Neural progenitor cell (in vitro differentiated cells): ENCODE measurements around the gene FXYD2. TPM values are rescaled to one million over a fixed set of nuclear protein-coding genes. Genes with fewer than 3 reads are reported as not detected.
A peak's percentile ranks its signal among the peaks of the same experiment; 100 is the strongest.

Experiments used
- DNase-seq: peaks from one replicate; pipeline ENCODE4 v3.0.0-alpha.2; 2016; ENCODE audit warnings: low spot score
- H2AFZ ChIP-seq: fragments of 200-600 bp; sonication (generic); replicated peaks from 2 replicates; pipeline ENCODE4 v1.6.1; 2016; ENCODE audit warnings: antibody characterized with exemption
- H3F3A ChIP-seq: fragments of 200-600 bp; sonication (generic); 2 replicates; pipeline ENCODE4 v1.6.1; 2016; ENCODE audit warnings: antibody characterized with exemption, low read depth
- H3K27ac ChIP-seq: fragments of 200-600 bp; sonication (generic); 2 replicates; pipeline ENCODE4 v1.5.1; 2016; ENCODE audit warnings: mild to moderate bottlenecking
- H3K27me3 ChIP-seq: fragments of 200-600 bp; sonication (generic); 2 replicates; pipeline ENCODE4 v1.6.1; 2016; ENCODE audit warnings: mild to moderate bottlenecking, moderate library complexity
- H3K36me3 ChIP-seq: fragments of 200-600 bp; sonication (generic); 2 replicates; pipeline ENCODE4 v1.5.1; 2016
- H3K4me1 ChIP-seq: fragments of 200-600 bp; sonication (generic); 2 replicates; pipeline ENCODE4 v1.6.1; 2016; ENCODE audit warnings: mixed run types
- H3K4me2 ChIP-seq: fragments of 200-600 bp; sonication (generic); 2 replicates; pipeline ENCODE4 v1.6.1; 2016
- H3K4me3 ChIP-seq: fragments of 200-600 bp; sonication (generic); 2 replicates; pipeline ENCODE4 v1.5.1; 2016
- H3K79me2 ChIP-seq: fragments of 200-600 bp; sonication (generic); 2 replicates; pipeline ENCODE4 v1.6.1; 2016; ENCODE audit warnings: low read depth
- H3K9ac ChIP-seq: fragments of 200-600 bp; sonication (generic); 2 replicates; pipeline ENCODE4 v1.6.1; 2016
- H3K9me3 ChIP-seq: fragments of 200-600 bp; sonication (generic); 2 replicates; pipeline ENCODE4 v1.5.1; 2016; ENCODE audit warnings: low read depth
- H4K20me1 ChIP-seq: fragments of 200-600 bp; sonication (generic); 2 replicates; pipeline ENCODE4 v1.6.1; 2016; ENCODE audit warnings: low read depth
- H3K27ac Mint-ChIP-seq: 3 replicates; pipeline ENCODE4 v1.8.0; 2021; ENCODE audit warnings: mixed read lengths
- H3K27me3 Mint-ChIP-seq: 2 replicates; pipeline ENCODE4 v1.8.0; 2022; ENCODE audit warnings: low read depth, mild to moderate bottlenecking, inconsistent platforms, moderate library complexity, mixed read lengths; ENCODE audit not compliant: insufficient read depth
- H3K36me3 Mint-ChIP-seq: 3 replicates; pipeline ENCODE4 v1.8.0; 2021; ENCODE audit warnings: mixed read lengths
- H3K4me1 Mint-ChIP-seq: 3 replicates; pipeline ENCODE4 v1.8.0; 2021; ENCODE audit warnings: mixed read lengths
- H3K4me3 Mint-ChIP-seq: 3 replicates; pipeline ENCODE4 v1.8.0; 2021; ENCODE audit warnings: mild to moderate bottlenecking, moderate library complexity, mixed read lengths
- H3K9me3 Mint-ChIP-seq: 3 replicates; pipeline ENCODE4 v1.8.0; 2020; ENCODE audit warnings: mixed read lengths
- CTCF ChIP-seq: fragments of 200-600 bp; sonication (generic); IDR thresholded peaks from 2 replicates; pipeline ENCODE4 v1.5.1; 2017; ENCODE audit warnings: antibody characterized with exemption, mild to moderate bottlenecking
- EZH2 ChIP-seq: fragments of 200-600 bp; sonication (generic); IDR thresholded peaks from 2 replicates; pipeline ENCODE4 v1.6.1; 2017; ENCODE audit warnings: antibody characterized with exemption, mild to moderate bottlenecking, moderate library complexity
- EZH2phosphoT487 ChIP-seq: fragments of 200-600 bp; sonication (generic); IDR thresholded peaks from 2 replicates; pipeline ENCODE4 v1.6.1; 2017; ENCODE audit warnings: antibody characterized with exemption
- total RNA-seq: library from RNA; depleted of rRNA; stranded (reverse); fragments of >200 nt; gene quantifications from 2 replicates; pipeline ENCODE4 v1.2.3, GENCODE V29; 2015; ENCODE audit warnings: low replicate concordance

The FXYD2 gene
- total RNA-seq, 1 donor from 2014 or later, result 1.9 TPM

DNA sequence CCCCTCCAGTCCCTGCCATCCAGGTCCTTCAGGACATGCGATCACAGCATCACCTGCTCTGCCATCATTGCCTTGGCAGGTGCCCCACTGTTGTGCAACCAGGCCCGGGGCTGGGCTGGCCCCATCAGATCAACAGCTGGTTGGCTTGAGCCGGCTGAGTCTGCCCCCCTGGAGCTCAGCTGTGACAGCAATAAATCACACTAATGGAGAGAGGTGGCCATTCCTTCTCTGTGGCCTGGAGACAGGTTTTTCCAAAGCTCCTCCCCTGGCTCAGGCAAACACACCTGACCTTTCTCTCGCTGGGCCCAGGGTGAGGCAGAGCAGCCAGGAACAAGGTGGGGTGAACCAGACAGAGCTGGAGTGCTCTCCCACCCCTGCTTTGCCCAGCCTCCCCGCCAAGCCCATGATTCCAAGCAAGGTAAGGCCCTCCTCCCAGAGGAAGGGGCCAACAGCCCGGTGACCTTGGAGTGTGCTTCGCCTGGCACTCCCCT, 8.9 kb upstream of the FXYD2 start:
- Histone ChIP-seq H3K4me2 (no peak overlapping the region), H3K27ac (no peak overlapping the region), H3K4me1 (peaks cover 9% of the 10 kb centered on the region), H3K9ac (no peak overlapping the region), H2AFZ (no peak overlapping the region), H3K27me3 (no peaks in the 10 kb centered on the region), H3K36me3 (no peaks in the 10 kb centered on the region), H3K79me2 (no peaks in the 10 kb centered on the region), H3K9me3 (no peaks in the 10 kb centered on the region), H3F3A (no peaks in the 10 kb centered on the region), H3K4me3 (no peak overlapping the region), H4K20me1 (peaks cover 4% of the 10 kb centered on the region)
- Mint-ChIP-seq H3K9me3 (no peaks in the 10 kb centered on the region), H3K4me1 (peaks cover 21% of the 10 kb centered on the region), H3K27ac (no peak overlapping the region), H3K4me3 (no peak overlapping the region), H3K27me3 (peaks cover 7% of the 10 kb centered on the region), H3K36me3 (peaks cover 9% of the 10 kb centered on the region)
- DNase-seq, result no peak
- no peak for TF ChIP-seq EZH2
- TF ChIP-seq CTCF, result no peak
- no peak for TF ChIP-seq EZH2phosphoT487

DNA sequence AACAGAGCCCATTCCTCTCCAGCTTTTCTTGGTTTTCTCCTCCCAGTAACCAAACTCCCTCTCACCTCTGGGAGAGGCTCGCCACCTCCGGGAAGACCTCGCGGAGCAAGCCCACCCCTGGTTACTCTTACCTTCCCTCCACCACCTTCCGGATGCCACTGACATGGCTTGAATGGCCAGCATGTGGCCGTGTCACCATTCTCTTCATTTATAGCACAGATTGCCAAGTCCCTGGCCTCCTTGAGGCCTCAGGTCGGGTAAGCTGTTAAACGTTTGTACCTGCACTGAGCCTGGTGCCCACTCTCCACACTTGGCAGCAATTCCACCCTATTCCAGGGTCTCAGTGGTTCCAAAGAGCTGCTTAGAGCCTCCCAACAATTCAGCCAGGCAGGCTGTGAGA, 8.0 kb upstream of the FXYD2 start:
- no peaks in the 10 kb centered on the region for H3K79me2 ChIP-seq
- Mint-ChIP-seq H3K4me3 (no peak overlapping the region), H3K27ac (peak overlapping the region; percentile 43), H3K4me1 (peaks cover 21% of the 10 kb centered on the region), H3K27me3 (peaks cover 7% of the 10 kb centered on the region), H3K9me3 (no peaks in the 10 kb centered on the region), H3K36me3 (peaks cover 5% of the 10 kb centered on the region)
- no peak overlapping the region for H3K27ac ChIP-seq
- H3K4me3 ChIP-seq, result no peak overlapping the region
- no peak for DNase-seq
- H3K4me2 ChIP-seq, result no peak overlapping the region
- no peaks in the 10 kb centered on the region for H4K20me1 ChIP-seq
- no peaks in the 10 kb centered on the region for H3F3A ChIP-seq
- TF ChIP-seq CTCF (no peak), EZH2phosphoT487 (no peak), EZH2 (no peak)
- no peaks in the 10 kb centered on the region for H3K27me3 ChIP-seq
- H2AFZ ChIP-seq, result no peak overlapping the region
- no peaks in the 10 kb centered on the region for H3K9me3 ChIP-seq
- peaks cover 9% of the 10 kb centered on the region for H3K4me1 ChIP-seq
- H3K36me3 ChIP-seq, result no peaks in the 10 kb centered on the region
- H3K9ac ChIP-seq, result no peak overlapping the region

- Histone ChIP-seq H3K27ac (no peak overlapping the region), H2AFZ (no peak overlapping the region), H3K27me3 (no peaks in the 10 kb centered on the region), H3F3A (no peaks in the 10 kb centered on the region), H3K9me3 (no peaks in the 10 kb centered on the region), H3K36me3 (no peaks in the 10 kb centered on the region), H3K4me1 (peaks cover 9% of the 10 kb centered on the region), H3K4me2 (no peak overlapping the region), H3K9ac (no peak overlapping the region), H3K79me2 (no peaks in the 10 kb centered on the region), H3K4me3 (no peak overlapping the region), H4K20me1 (no peaks in the 10 kb centered on the region)
- Mint-ChIP-seq H3K4me1 (peaks cover 17% of the 10 kb centered on the region), H3K27ac (no peak overlapping the region), H3K4me3 (peak overlapping the region; percentile 48), H3K36me3 (peaks cover 4% of the 10 kb centered on the region), H3K9me3 (no peaks in the 10 kb centered on the region), H3K27me3 (peaks cover 8% of the 10 kb centered on the region)
- no peak for TF ChIP-seq EZH2
- TF ChIP-seq EZH2phosphoT487, result no peak
- no peak for TF ChIP-seq CTCF
- no peak for DNase-seq
Observed at GRCh38 chr11:117831661-117832415, 7.3 kb upstream of the FXYD2 start.
